Measurements from ENCODE around the gene GPC6.

- TF ChIP-seq GATA2 (IDR thresholded peaks at IDR 0.05; ENCODE audit: low read depth, low read length) (no peak), GATA3 (IDR thresholded peaks at IDR 0.05; ENCODE audit: low read depth, low read length) (no peak)
Observed at GRCh38 chr13:94115054-94115453, 888.4 kb downstream of the GPC6 start.

Data from SH-SY5Y (cell line).